HK-2 (cell line): ENCODE data around the gene RNF141.

Source experiments
- DNase-seq: peaks from one replicate; pipeline ENCODE4 v3.0.0-alpha.2; 2018; ENCODE audit not compliant: unreplicated experiment

The RNF141 gene

GRCh38 chr11:10561043-10561818 lies 20.2 kb upstream of the RNF141 start:
- DNase-seq = no peak

GRCh38 chr11:10558288-10558687 lies 17.3 kb upstream of the RNF141 start:
- DNase-seq = no peak

DNA sequence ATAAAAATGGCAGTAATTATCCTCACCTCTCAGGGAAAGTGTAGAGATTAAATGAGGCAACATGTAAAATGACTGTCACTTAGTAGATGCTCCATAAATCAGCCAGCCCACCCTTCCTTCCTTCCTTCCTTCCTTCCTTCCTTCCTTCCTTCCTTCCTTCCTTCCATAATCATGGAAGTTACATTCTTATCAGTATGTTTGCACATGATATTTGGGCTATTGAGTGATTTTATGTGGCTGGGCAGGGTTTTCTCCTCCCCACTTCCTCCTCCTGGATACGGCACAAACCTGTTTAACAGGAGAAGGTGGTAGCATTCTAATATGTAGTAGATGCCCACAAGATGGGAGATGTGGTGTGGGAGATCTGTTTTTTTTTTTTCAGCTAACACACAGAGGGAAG lies 15.6 kb upstream of the RNF141 start:
- DNase-seq = no peak

- no peak for DNase-seq
Measured at GRCh38 chr11:10551845-10552352, 10.9 kb upstream of the RNF141 start.

- no peak for DNase-seq
Measured at GRCh38 chr11:10551290-10551592, 10.3 kb upstream of the RNF141 start.

DNA sequence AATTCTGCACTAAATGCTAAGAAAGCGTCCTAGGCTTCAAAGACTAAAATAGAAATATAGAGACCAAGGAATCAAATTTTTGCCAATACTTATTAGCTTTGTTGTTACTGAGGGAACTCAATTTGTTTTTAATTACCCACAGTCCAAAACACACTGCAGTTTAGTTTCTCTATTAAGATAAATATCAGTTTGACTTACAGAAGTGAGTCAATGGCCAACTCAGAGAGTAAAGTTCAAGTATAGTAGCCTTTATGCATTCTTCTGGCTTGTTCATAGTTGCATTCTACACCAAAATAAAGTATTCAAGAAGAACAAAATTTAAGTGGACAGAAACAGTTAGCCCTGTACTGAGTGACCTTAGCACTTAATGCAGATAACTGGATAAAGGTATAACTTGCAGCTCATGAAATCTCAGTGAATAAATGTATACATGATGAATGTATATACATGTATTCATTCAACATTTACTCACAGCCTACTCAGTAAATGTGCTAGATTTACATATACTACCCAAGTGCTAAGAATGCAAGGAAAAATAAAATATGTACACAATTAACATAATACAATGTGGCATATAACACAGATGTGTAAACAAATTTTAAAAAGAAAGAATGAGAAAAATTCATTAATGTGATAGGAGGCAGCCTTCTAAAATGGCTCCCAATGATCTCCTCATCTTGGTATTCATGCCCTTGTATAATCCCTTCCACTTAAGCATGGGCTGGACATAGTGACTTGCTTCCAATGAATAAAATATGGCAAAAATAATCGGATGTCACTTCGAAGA lies 9.7 kb upstream of the RNF141 start:
- DNase-seq = no peak

- DNase-seq = no peak
Measured at GRCh38 chr11:10544491-10545465, 3.8 kb upstream of the RNF141 start.

DNA sequence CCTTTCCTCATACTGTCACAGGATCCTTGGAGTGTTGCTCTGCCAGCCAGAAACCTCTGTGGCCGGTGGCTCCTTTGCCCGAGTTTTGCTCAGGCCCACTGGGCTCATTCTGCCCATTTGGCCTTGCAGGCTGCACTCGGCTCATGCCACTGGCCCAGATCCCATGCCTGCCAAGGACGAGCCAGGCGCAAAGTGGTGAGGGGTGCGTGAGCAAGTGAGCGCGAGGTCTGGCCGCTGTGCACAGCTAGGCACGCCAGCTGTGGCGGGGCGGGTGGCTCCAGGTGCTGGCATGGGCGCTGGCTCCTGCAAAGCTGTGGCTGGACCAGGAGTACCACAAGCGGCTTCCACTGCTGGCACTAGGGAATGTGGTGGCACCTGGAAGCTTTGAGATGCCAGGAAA lies 2.8 kb upstream of the RNF141 start:
- no peak for DNase-seq

GRCh38 chr11:10542776-10543175 lies 1.8 kb upstream of the RNF141 start:
- DNase-seq = no peak

DNA sequence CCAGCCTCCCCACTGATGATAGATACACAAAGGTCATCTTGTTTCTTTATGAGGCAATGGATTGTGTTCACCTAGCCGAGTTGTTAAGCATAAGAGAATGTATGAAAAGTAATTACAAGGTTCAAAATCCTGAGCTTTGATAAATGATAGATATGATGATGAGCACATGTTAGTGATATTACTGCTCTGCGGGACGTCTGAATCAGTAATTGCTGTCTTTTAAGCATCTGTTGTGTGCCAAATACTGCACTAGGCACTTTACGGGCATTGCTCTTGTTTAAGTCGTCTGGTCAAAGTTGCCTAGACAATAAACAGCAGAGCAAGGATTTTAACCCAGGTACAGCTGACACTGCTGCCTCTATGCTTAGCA lies 559 bp upstream of the RNF141 start:
- no peak for DNase-seq

- peak; percentile 38 for DNase-seq
Measured at GRCh38 chr11:10540546-10540914, 457 bp downstream of the RNF141 start.

- no peak for DNase-seq
Measured at GRCh38 chr11:10539339-10539738, 1.6 kb downstream of the RNF141 start.

DNA sequence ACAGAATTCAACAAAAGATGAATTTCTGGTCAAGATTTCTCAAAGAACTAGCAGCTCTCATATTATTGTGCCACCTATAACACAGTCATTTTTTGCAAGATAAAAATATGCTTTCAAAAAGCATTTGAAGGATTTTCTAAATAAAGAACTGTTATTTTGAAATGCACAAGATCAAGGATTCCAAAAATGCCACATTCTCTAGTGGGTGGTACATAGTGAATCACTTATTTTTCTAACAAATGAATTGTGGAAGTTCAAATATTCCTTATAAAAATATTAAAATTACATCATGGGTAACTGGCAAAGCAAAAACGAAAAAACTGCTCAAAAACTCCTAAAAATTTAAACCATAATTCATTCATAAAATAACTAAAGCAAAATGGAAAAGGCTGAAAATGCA lies 2.1 kb downstream of the RNF141 start:
- no peak for DNase-seq

- no peak for DNase-seq
Measured at GRCh38 chr11:10537600-10537999, 3.4 kb downstream of the RNF141 start.

DNA sequence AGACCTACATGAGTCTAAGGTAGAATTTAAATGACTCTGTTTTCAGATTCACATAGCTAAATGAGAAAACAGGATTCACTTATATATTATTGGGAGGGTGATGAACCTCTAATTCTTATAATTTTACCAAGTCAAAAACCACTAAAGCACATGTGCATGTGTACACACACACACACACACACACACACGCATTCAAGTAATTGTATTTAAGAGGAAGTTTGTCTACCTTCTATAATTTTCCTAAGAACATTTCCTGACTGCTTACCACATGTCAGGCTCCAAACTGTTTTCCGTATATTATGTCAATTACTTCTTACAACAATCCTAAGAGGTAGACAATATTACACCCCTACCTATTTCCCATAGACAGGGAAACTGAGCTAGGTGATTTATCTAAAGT lies 6.7 kb downstream of the RNF141 start:
- DNase-seq = no peak

DNA sequence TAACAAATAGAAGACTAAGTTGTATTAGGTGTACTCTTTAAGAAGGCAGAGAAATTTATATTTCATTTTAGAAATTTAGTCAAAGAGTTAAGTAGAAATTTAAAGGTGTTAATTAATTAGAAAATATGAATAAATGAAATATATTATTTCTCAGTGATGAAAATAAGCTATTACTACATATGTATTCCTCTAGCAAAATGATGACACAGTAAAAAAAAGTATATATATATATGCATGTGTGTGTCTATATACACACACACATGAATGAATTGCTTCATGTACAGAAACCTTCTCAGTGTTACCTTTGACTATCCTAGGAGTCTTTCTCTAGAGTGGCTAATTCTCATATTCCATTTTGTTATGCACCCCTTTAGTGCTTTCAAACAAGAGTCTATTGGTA lies 7.7 kb downstream of the RNF141 start:
- DNase-seq = no peak

DNA sequence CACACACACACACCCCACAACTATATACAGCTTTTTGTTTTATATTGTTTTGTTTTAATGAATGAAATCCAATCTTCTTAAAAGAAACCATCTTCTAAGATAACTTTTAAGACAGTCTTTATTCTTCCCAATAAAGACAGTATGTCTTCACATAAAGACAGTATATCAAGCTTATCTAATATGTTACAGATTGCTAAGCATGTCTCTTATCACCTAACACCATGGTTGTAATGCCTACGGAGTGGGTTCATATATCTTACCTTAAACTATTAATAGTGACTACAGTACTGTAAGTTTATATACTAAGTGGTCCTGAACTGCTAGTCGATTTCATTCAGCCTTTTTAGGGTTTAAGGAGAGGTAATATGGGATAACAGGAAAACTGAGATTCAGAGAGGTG lies 8.5 kb downstream of the RNF141 start:
- no peak for DNase-seq

- DNase-seq = no peak
Measured at GRCh38 chr11:10529279-10529678, 11.7 kb downstream of the RNF141 start.

- DNase-seq = no peak
Measured at GRCh38 chr11:10528121-10528520, 12.9 kb downstream of the RNF141 start.

- no peak for DNase-seq
Measured at GRCh38 chr11:10526974-10527918, 13.7 kb downstream of the RNF141 start.

DNA sequence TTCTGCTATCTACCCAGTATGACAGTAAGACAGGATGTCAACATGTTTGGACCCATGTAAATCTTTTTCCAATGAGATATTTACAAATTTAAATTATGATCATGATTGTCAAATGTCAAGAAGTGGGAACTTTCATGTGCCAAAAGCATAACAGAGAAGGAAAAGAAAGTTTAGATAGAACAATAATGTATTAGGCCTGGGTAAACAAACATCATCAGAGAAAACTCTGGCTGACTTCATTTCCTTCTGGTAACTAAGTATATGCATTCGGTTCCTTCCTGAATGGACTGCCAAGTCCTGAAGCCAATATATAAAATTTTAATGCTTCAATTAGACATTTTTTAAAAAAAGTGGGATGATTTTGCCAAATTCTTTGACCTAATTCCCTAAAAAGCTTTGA lies 16.5 kb downstream of the RNF141 start:
- no peak for DNase-seq
